A549 treated with AZD2906 at 1 μM for 4 hours (cell line): ENCODE data around the gene HERC5. TPM values are rescaled to one million over a fixed set of nuclear protein-coding genes. Genes with fewer than 3 reads are reported as not detected.

Experiments
- total RNA-seq: library from RNA; stranded (reverse); fragments of 200-300 nt; extraction: Qiagen RNA extraction; gene quantifications from 5 replicates; pipeline ENCODE4 v1.2.3, GENCODE V29; 2022

HERC5 gene
- 3.4 to 4.7 TPM (median 3.4 TPM) in 5 replicates for total RNA-seq

GRCh38 chr4:88456670-88457306 lies at the start of gene HERC5:
Gene HERC5, plus strand, starts transcription at chr4:88457119. Its CDS starts 151 bp downstream, at chr4:88457270.

GRCh38 chr4:88523325-88524129 lies 66.6 kb downstream of the HERC5 start, which contains the start of gene PYURF:
Gene PYURF, minus strand, starts transcription at chr4:88523776. Its CDS starts 76 bp downstream, at chr4:88523700.

Other genes with a start within 250 kb of the HERC5 start
- 0.63 to 1.3 TPM (median 0.81 TPM) in 5 replicates for gene PPM1K, start 172.6 kb upstream of the HERC5 start, total RNA-seq
- 2.5 to 3.5 TPM (median 3.0 TPM) in 5 replicates for gene HERC6, start 78.3 kb upstream of the HERC5 start, total RNA-seq
- 68.0 to 82.3 TPM (median 75.6 TPM) in 5 replicates for gene PYURF, start 66.7 kb downstream of the HERC5 start, total RNA-seq
- gene HERC3, start 135.4 kb downstream of the HERC5 start, total RNA-seq: 5.7 to 11.2 TPM (median 7.6 TPM) in 5 replicates
- gene NAP1L5, start 240.7 kb downstream of the HERC5 start, total RNA-seq: 2.0 to 2.4 TPM (median 2.1 TPM) in 5 replicates